Peyer's patch (tissue), 4 donors: ENCODE results near the gene GRK2. TPM values are rescaled to one million over a fixed set of nuclear protein-coding genes. Genes with fewer than 3 reads are reported as not detected.

Experiments used
- DNase-seq, 3 donors: peaks; one replicate each; pipeline ENCODE4 v3.0.0-alpha.2; 2017 to 2019
- H3K27ac ChIP-seq, 4 donors: fragments of 200-600 bp; sonication (generic); one replicate each; pipeline ENCODE4 v1.5.1; 2016 to 2019
- H3K27me3 ChIP-seq, 2 donors: fragments of 200-600 bp; sonication (generic); one replicate each; pipeline ENCODE4 v1.5.1; 2019
- H3K36me3 ChIP-seq, 3 donors: fragments of 200-600 bp; sonication (generic); one replicate each; pipeline ENCODE4 v1.5.1; 2016 to 2019
- H3K4me1 ChIP-seq, 4 donors: fragments of 200-600 bp; sonication (generic); one replicate each; pipeline ENCODE4 v1.5.1; 2016 to 2019
- H3K4me3 ChIP-seq, 4 donors: fragments of 200-600 bp; sonication (generic); 1 replicate in 3 of 4; 2 replicates in 1 of 4; pipeline ENCODE4 v1.5.1; 2016 to 2019; ENCODE audit warnings: mild to moderate bottlenecking in 1 of 4
- H3K9me3 ChIP-seq, 4 donors: fragments of 200-600 bp; sonication (generic); one replicate each; pipeline ENCODE4 v1.5.1; 2016 to 2019; ENCODE audit warnings: mild to moderate bottlenecking in 1 of 4
- CTCF ChIP-seq, 6 experiments: fragments of 450-650 bp in 4 of 6; fragments of 200-600 bp in 2 of 6; sonication (generic) in 1 of 6; IDR thresholded peaks; one replicate each; pipeline ENCODE4 v1.5.1; 2017 to 2019; ENCODE audit warnings: antibody characterized with exemption in 6 of 6, mild to moderate bottlenecking in 3 of 6, moderate library complexity in 1 of 6
- POLR2A ChIP-seq, 2 donors: fragments of 450-650 bp; IDR thresholded peaks; one replicate each; pipeline ENCODE4 v1.5.1; 2017; ENCODE audit warnings: antibody characterized with exemption in 2 of 2, mild to moderate bottlenecking in 2 of 2, moderate library complexity in 2 of 2
- total RNA-seq, 4 donors: library from RNA; depleted of rRNA; stranded (reverse); fragments of >200 nt; gene quantifications; one replicate each; pipeline ENCODE4 v1.1.0, GENCODE V29; 2016

The GRK2 gene
- total RNA-seq, 4 donors from 2014 or later = 103 to 276 (median 163) TPM

GRCh38 chr11:67272327-67273259, 6.3 kb downstream of the GRK2 start:
- H3K27ac ChIP-seq = peak overlapping the region; percentile 57 to 100 (median 84)
- DNase-seq = peak; percentile 49 to 64 (median 62)
- peaks cover 27 to 100% (median 95%) of the 10 kb centered on the region in 4 donors for H3K4me1 ChIP-seq
- H3K36me3 ChIP-seq = peaks cover 0 to 21% (median 0%) of the 10 kb centered on the region in 3 donors
- H3K9me3 ChIP-seq = no peaks in the 10 kb centered on the region
- TF ChIP-seq POLR2A (IDR thresholded peaks at IDR 0.05) (no peak), CTCF (IDR thresholded peaks at IDR 0.05) (no peak)
- peak overlapping the region in 3 of 4 donors; percentile 7 to 92 (median 12) for H3K4me3 ChIP-seq
- H3K27me3 ChIP-seq = no peaks in the 10 kb centered on the region

- Histone ChIP-seq H3K27me3 (no peaks in the 10 kb centered on the region), H3K27ac (peak overlapping the region; percentile 57 to 100 (median 84)), H3K9me3 (no peaks in the 10 kb centered on the region), H3K36me3 (peaks cover 0 to 26% (median 0%) of the 10 kb centered on the region in 3 donors), H3K4me3 (peak overlapping the region in 2 of 4 donors; percentile 4 to 92), H3K4me1 (peaks cover 22 to 100% (median 96%) of the 10 kb centered on the region in 4 donors)
- no peak for TF ChIP-seq POLR2A (IDR thresholded peaks at IDR 0.05)
- DNase-seq = peak; percentile 47 to 62 (median 51)
Measured at GRCh38 chr11:67273260-67273990, 7.2 kb downstream of the GRK2 start.

- no peaks in the 10 kb centered on the region for H3K9me3 ChIP-seq
- H3K27ac ChIP-seq = peak overlapping the region; percentile 83 to 100 (median 90)
- peak in 2 of 3 donors; percentile 46 to 49 for DNase-seq
- H3K36me3 ChIP-seq = peaks cover 0 to 36% (median 0%) of the 10 kb centered on the region in 3 donors
- H3K4me1 ChIP-seq = peaks cover 12 to 96% (median 91%) of the 10 kb centered on the region in 4 donors
- no peaks in the 10 kb centered on the region for H3K27me3 ChIP-seq
- H3K4me3 ChIP-seq = peak overlapping the region in 1 of 4 donors; percentile 0
- TF ChIP-seq POLR2A (IDR thresholded peaks at IDR 0.05) (no peak), CTCF (IDR thresholded peaks at IDR 0.05) (no peak)
Measured at GRCh38 chr11:67274768-67275605, 8.7 kb downstream of the GRK2 start.

GRCh38 chr11:67275606-67276409, 9.5 kb downstream of the GRK2 start:
- Histone ChIP-seq H3K27ac (peak overlapping the region; percentile 83 to 100 (median 90)), H3K36me3 (peaks cover 0 to 45% (median 0%) of the 10 kb centered on the region in 3 donors), H3K27me3 (no peaks in the 10 kb centered on the region), H3K9me3 (no peaks in the 10 kb centered on the region), H3K4me1 (peaks cover 12 to 89% (median 86%) of the 10 kb centered on the region in 4 donors), H3K4me3 (peak overlapping the region in 1 of 4 donors; percentile 0)
- peak in 2 of 3 donors; percentile 44 to 48 for DNase-seq
- TF ChIP-seq POLR2A (IDR thresholded peaks at IDR 0.05) (no peak), CTCF (IDR thresholded peaks at IDR 0.05) (no peak)

- TF ChIP-seq POLR2A (IDR thresholded peaks at IDR 0.05) = no peak
- peak in 2 of 6 experiments; percentile 13 to 38 for TF ChIP-seq CTCF (IDR thresholded peaks at IDR 0.05)
- H3K4me1 ChIP-seq = peaks cover 12 to 81% (median 76%) of the 10 kb centered on the region in 4 donors
- no peaks in the 10 kb centered on the region for H3K27me3 ChIP-seq
- no peaks in the 10 kb centered on the region for H3K9me3 ChIP-seq
- H3K27ac ChIP-seq = peak overlapping the region; percentile 83 to 100 (median 90)
- H3K36me3 ChIP-seq = peaks cover 0 to 51% (median 0%) of the 10 kb centered on the region in 3 donors
- DNase-seq = peak; percentile 62 to 71 (median 65)
- peak overlapping the region; percentile 3 to 33 (median 29) for H3K4me3 ChIP-seq
Measured at GRCh38 chr11:67276781-67277230, 10.5 kb downstream of the GRK2 start.
